WERI-Rb-1 (cell line): Measurements from ENCODE around the gene PSMC1.

Experiments
- DNase-seq: peaks from one replicate; pipeline ENCODE4 v3.0.0-alpha.2; 2020
- H3K27ac ChIP-seq: fragments of 250-450 bp; sonication (Bioruptor Pico); 2 replicates; pipeline ENCODE4 v1.5.1; 2020; ENCODE audit warnings: mild to moderate bottlenecking, moderate library complexity
- H3K27me3 ChIP-seq: fragments of 250-450 bp; sonication (Bioruptor Pico); 2 replicates; pipeline ENCODE4 v1.5.1; 2021; ENCODE audit warnings: mild to moderate bottlenecking, low read depth, moderate library complexity; ENCODE audit not compliant: insufficient read depth, severe bottlenecking
- H3K36me3 ChIP-seq: fragments of 250-450 bp; sonication (Bioruptor Pico); 2 replicates; pipeline ENCODE4 v1.5.1; 2020; ENCODE audit warnings: mild to moderate bottlenecking, moderate library complexity
- H3K4me3 ChIP-seq: 2 replicates; pipeline ENCODE4 v1.5.1; 2011; ENCODE audit warnings: low read depth, mild to moderate bottlenecking, control low read depth, low read length
- H3K9me3 ChIP-seq: fragments of 250-450 bp; sonication (Bioruptor Pico); 2 replicates; pipeline ENCODE4 v1.5.1; 2021; ENCODE audit warnings: mild to moderate bottlenecking, moderate library complexity; ENCODE audit not compliant: severe bottlenecking
- TF ChIP-seq, protein P1 (sequence below): IDR thresholded peaks from 2 replicates; pipeline ENCODE4 v1.5.1; 2011; ENCODE audit warnings: low read depth, mild to moderate bottlenecking, control low read depth, inconsistent platforms, low read length

PSMC1 gene

GRCh38 chr14:90274808-90275457, 18.6 kb downstream of the PSMC1 start:
- Histone ChIP-seq H3K27ac (no peak overlapping the region), H3K4me3 (no peak overlapping the region), H3K9me3 (no peaks in the 10 kb centered on the region), H3K27me3 (no peaks in the 10 kb centered on the region), H3K36me3 (peaks cover 45% of the 10 kb centered on the region)
- DNase-seq: no peak
- TF ChIP-seq, protein P1, sequence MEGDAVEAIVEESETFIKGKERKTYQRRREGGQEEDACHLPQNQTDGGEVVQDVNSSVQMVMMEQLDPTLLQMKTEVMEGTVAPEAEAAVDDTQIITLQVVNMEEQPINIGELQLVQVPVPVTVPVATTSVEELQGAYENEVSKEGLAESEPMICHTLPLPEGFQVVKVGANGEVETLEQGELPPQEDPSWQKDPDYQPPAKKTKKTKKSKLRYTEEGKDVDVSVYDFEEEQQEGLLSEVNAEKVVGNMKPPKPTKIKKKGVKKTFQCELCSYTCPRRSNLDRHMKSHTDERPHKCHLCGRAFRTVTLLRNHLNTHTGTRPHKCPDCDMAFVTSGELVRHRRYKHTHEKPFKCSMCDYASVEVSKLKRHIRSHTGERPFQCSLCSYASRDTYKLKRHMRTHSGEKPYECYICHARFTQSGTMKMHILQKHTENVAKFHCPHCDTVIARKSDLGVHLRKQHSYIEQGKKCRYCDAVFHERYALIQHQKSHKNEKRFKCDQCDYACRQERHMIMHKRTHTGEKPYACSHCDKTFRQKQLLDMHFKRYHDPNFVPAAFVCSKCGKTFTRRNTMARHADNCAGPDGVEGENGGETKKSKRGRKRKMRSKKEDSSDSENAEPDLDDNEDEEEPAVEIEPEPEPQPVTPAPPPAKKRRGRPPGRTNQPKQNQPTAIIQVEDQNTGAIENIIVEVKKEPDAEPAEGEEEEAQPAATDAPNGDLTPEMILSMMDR: no peak

DNA sequence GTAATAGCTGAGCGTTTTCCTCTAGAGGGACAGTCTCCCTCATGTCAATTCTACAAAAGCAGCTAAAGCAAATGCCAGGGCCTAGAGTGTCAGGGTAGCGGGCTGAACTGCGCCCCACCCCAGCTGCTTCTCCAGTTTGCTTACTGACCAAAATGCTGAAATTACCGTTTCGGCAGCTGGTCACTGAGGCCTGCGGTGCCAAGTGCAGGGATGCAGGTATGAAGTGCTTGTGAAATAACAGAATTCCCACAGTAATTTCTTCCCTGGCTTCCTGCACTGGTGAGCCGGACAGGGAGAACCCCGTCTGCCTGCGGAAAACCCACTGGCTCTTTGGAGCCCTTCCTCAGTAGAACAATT, 19.1 kb downstream of the PSMC1 start:
- DNase-seq: no peak
- Histone ChIP-seq H3K27ac (no peak overlapping the region), H3K27me3 (no peaks in the 10 kb centered on the region), H3K4me3 (no peak overlapping the region), H3K36me3 (peaks cover 40% of the 10 kb centered on the region), H3K9me3 (no peaks in the 10 kb centered on the region)
- TF ChIP-seq, protein P1: no peak

GRCh38 chr14:90275820-90276219, 19.5 kb downstream of the PSMC1 start:
- no peaks in the 10 kb centered on the region for H3K27me3 ChIP-seq
- peaks cover 36% of the 10 kb centered on the region for H3K36me3 ChIP-seq
- no peak overlapping the region for H3K4me3 ChIP-seq
- no peaks in the 10 kb centered on the region for H3K9me3 ChIP-seq
- H3K27ac ChIP-seq: no peak overlapping the region
- no peak for DNase-seq
- TF ChIP-seq, protein P1: no peak

DNA sequence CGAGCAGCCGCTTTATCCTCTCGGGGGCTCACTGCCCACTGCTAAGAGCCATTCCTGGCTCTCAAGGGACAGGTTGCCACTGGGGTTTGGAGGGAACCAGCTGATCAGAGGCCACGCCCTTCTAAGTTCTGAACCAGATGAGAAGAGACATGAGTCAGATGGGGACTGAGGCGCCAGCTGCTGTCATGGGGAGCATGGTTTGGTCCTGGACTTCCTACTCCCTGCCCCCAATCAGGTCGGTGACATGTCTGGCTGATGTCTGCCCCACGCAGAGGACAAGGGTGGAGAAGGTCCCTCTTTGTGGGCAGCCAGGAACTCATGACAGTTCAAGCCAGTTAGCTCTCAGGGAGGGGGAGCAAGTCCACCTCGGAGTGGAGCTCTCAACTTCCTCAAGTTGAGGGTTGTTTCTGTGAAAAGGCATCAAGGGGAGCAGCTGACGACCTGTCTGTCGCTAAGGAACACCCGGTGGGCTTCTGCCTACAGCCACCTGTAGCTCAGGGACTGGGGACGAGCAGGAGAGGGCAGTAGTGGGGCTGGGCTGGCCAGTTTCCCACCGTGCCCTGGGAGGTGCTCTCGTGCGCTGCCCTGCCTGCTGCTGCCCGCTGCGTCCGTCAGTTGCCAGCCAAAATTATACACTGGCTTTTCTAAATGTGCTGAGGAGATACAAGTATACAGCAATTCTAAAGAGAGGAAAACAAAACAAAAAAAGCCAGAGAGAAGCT, 20.5 kb downstream of the PSMC1 start:
- Histone ChIP-seq H3K27ac (no peak overlapping the region), H3K27me3 (no peaks in the 10 kb centered on the region), H3K4me3 (no peak overlapping the region), H3K36me3 (peaks cover 27% of the 10 kb centered on the region), H3K9me3 (no peaks in the 10 kb centered on the region)
- TF ChIP-seq, protein P1: peak; percentile 55
- DNase-seq: no peak

DNA sequence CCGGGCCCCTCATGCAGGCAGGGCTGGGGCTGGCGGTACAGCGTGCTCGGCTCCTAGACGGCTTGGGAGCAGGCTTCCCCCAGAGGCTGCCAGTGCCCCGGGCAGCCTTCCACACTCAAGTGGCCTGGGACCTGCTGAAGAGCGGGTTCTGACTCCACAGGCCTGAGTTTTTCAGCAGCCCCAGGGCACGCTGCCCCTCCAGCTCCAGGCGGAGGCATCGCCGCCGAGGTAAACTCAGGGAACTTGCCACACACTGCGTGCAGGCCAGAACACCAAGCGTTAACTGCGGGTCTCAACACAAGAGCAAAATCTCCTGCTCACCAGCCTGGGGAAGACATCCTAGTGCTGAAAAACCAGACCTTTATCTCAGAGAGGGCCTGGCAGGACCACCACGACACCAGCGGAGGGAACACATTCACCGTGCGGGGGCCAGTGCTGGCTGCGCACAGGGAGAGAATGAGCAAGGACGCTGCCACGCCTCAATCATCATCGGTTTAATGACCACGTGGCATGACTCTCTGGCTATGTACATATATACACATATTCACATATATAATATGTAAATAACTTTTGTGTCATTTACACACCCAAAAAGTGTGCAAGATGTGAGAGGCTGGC, 21.3 kb downstream of the PSMC1 start:
- Histone ChIP-seq H3K27ac (no peak overlapping the region), H3K9me3 (no peaks in the 10 kb centered on the region)

More for the DNA sequence above, 21.3 kb downstream of the PSMC1 start:
- H3K27me3 ChIP-seq: no peaks in the 10 kb centered on the region
- no peak overlapping the region for H3K4me3 ChIP-seq
- peaks cover 20% of the 10 kb centered on the region for H3K36me3 ChIP-seq
- TF ChIP-seq, protein P1: no peak
- DNase-seq: no peak
